ENCODE data around the gene LRCH1. TPM values are rescaled to one million over a fixed set of nuclear protein-coding genes. Genes with fewer than 3 reads are reported as not detected.
A peak's percentile ranks its signal among the peaks of the same experiment; 100 is the strongest.

The LRCH1 gene
- total and polyA plus RNA-seq, 2 of the 4 experiments (the other 2 are of a cell fraction) = 7.0 to 8.8 TPM

GRCh38 chr13:46759846-46760245 lies 206.9 kb downstream of the LRCH1 start:
- H4K91ac ChIP-seq (ENCODE audit: insufficient read depth, low read depth, low read length) = no peak overlapping the region
- no peak overlapping the region for H3K4ac ChIP-seq (ENCODE audit: low read depth, low read length)
- H3K9me1 ChIP-seq (ENCODE audit: insufficient read depth, low read length) = no peaks in the 10 kb centered on the region
- H3K56ac ChIP-seq (ENCODE audit: extremely low read depth, insufficient read depth, low read length) = no peak overlapping the region
- H4K20me1 ChIP-seq (ENCODE audit: insufficient read depth, low read length) = no peaks in the 10 kb centered on the region
- H3K9me3 ChIP-seq (ENCODE audit: control insufficient read depth, insufficient read depth, low read length) = no peaks in the 10 kb centered on the region
- H2AK9ac ChIP-seq (replicated peaks; ENCODE audit: low read depth, low read length, poor library complexity) = no peak overlapping the region
- H2BK120ac ChIP-seq (ENCODE audit: low read depth, low read length) = no peak overlapping the region
- ChIA-PET POLR2A (ENCODE audit: unreplicated experiment) (no interaction called here), CTCF (no interaction called here)
- H2AK5ac ChIP-seq (ENCODE audit: low read depth, low read length) = no peak overlapping the region
- intact Hi-C loops (cut with micrococcal nuclease) = loop anchor here (5.0 to 10.0 kb wide), 2 partner anchors 835 to 1012 kb away; no protein-coding TSS in a partner anchor
- no peak overlapping the region for H3K14ac ChIP-seq (replicated peaks; ENCODE audit: low read depth, low read length)
- H3K18ac ChIP-seq (ENCODE audit: low read depth, low read length) = no peak overlapping the region
- no peak overlapping the region for H3K23ac ChIP-seq (ENCODE audit: low read depth, low read length)
- no CpG with 5 or more reads among the region's 2 CpGs for WGBS, 2 experiments (ENCODE audit: extremely low coverage in 2 of 2, insufficient read length in 1 of 2)
- H3K27me3 ChIP-seq (ENCODE audit: control insufficient read depth, insufficient read depth, low read length) = peaks cover 10% of the 10 kb centered on the region
- H3K4me2 ChIP-seq (ENCODE audit: low read depth, low read length) = no peak overlapping the region
- in situ Hi-C loops (cut with MboI; ENCODE audit: low sequenced_read_pairs) = no loop called here
- DNase-seq (no peak), ATAC-seq (ENCODE audit: low read depth) (no peak)
- no peak overlapping the region for H2AFZ ChIP-seq (replicated peaks; ENCODE audit: low read length, poor library complexity)
- H3K36me3 ChIP-seq (ENCODE audit: control insufficient read depth, insufficient read depth, low read length) = no peaks in the 10 kb centered on the region
- no peak overlapping the region for H2BK15ac ChIP-seq (ENCODE audit: low read depth, low read length)
- no peak overlapping the region for H3K9ac ChIP-seq (ENCODE audit: low read depth, low read length)
- TF ChIP-seq MXI1 (IDR thresholded peaks at IDR 0.05; ENCODE audit: borderline replicate concordance, low read depth, low read length) (no peak), CEBPB (IDR thresholded peaks at IDR 0.05; ENCODE audit: low read depth, low read length) (peak; percentile 21; the same call in 1 of the 2 replicates)
- H2BK5ac ChIP-seq (ENCODE audit: low read depth, low read length, poor library complexity, severe bottlenecking) = no peak overlapping the region
- no peak overlapping the region for H3K4me3 ChIP-seq (ENCODE audit: insufficient read depth, low read depth, low read length)
- BruUV-seq (replicated peaks) = no TSS peak
- no peak overlapping the region for H4K8ac ChIP-seq (ENCODE audit: low read depth in 2 of 2, low read length in 2 of 2)
- H3K4me1 ChIP-seq (ENCODE audit: control insufficient read depth, insufficient read depth, low read length) = no peaks in the 10 kb centered on the region; the same call in 1 of the 2 replicates
- no peaks in the 10 kb centered on the region for H3K79me1 ChIP-seq (ENCODE audit: low read depth in 1 of 2, low read length in 2 of 2)
- H3K27ac ChIP-seq (ENCODE audit: insufficient read depth, low read length) = no peak overlapping the region
- H4K5ac ChIP-seq (ENCODE audit: low read depth, low read length) = no peak overlapping the region
- H2BK20ac ChIP-seq (ENCODE audit: low read depth, low read length) = no peak overlapping the region
- dilution Hi-C loops (cut with HindIII; ENCODE audit: low sequenced_read_pairs, unreplicated experiment) = no loop called here
